Skin of body (tissue), 2 donors: Measurements from ENCODE around the gene ERG. TPM values are rescaled to one million over a fixed set of nuclear protein-coding genes. Genes with fewer than 3 reads are reported as not detected.

Experiments used
- DNase-seq: peaks from one replicate; lab custom pipeline; 2025; lab: John Stamatoyannopoulos, UW
- total RNA-seq: library from RNA; depleted of rRNA; stranded (reverse); fragments of >200 nt; gene quantifications from one replicate; pipeline ENCODE4 v1.2.3, GENCODE V29; 2014

ERG gene
- total RNA-seq, 1 donor from 2014 or later = 11.9 TPM

DNA sequence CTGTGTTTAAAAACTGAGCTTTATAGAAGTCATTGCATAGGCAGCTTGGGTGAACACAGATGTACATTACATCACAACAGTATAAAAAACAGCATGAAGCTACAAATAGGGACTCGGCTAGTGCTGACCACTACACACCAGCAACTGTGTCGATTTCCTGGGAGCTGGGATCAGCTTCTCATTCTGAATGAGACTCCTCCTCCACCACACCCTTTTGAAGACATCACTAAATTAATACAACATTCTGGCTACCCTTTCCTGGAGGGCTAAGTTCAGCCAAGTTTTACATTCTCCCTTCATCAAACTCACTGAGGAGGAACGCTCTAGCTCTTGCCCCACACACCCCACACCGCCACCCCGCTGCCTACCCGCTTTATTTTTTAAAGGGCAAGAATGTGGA, 102.7 kb downstream of the ERG start:
- no peak for DNase-seq

- peak; percentile 79 for DNase-seq
Measured at GRCh38 chr21:38392661-38393060, 105.6 kb downstream of the ERG start.

DNA sequence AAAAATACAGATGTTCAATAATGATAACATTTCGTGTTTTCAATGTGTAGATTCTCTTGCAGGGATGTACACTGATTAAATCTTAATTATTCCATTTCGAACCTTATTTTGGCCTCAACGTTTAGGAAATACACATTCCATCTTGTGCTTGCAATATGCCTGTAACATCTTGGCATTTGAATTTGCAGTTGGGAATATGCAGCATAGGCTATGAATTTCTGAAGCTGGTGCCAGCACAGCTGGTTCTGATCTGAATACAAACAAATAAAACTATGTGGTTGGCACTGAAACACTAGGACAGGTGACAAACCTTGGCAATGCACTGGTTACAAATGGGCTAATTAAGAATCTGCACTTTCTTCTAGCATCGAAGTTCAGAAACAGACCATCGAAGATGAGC, 108.4 kb downstream of the ERG start:
- DNase-seq = peak; percentile 33

- no peak for DNase-seq
Measured at GRCh38 chr21:38389354-38389676, 109.0 kb downstream of the ERG start.

DNA sequence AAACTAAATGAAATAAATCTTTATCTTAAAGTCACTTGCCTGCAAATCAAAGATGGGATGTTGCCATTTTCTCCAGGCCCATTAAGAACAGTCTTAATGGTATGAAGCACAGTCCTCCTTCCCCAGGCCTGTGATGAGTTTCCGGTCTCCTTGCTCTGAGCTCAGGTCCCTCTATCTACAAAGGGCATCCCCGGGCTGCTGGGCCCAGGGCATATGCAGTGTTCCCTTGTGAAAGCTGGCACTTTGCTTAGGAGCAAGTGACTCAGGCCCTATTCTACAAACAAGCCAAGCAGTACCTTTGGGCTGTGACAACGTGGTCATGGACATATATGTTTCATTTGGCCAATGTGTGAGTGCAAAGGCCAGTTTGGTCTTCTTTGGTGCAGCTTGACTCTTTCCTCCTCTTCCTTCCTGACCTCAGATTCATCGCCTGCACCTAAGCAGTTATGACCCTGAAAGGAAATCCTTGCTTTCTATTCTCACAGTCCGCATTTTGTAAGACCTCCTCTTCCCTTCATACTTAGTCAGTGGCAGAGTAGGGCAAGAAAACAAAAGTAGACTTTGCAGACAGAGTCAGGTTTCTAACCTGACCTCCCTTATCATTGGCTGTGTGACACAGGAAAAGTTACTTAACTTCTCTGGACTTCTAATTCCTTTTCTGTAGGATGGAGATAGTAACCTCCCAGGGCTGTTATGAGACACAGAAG, 109.5 kb downstream of the ERG start:
- DNase-seq = no peak

DNA sequence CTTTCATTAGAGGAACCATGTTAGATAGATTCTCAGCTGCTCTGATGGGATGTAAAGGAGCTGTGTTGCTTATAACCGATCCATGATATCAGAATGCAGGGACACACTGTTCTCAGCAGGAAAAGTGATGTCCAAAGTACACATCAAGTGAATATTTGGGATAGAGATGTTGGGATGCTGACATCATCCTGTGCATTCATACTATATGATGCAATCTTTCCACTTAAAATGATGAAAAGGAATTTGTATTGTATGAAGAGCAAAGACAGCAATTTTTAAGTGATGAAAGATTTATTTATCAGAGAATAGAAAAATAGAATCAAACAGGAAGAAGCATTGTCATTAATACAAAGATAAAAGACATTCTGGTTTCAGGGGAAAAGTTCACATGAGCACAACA, 110.1 kb downstream of the ERG start:
- peak; percentile 70 for DNase-seq

DNA sequence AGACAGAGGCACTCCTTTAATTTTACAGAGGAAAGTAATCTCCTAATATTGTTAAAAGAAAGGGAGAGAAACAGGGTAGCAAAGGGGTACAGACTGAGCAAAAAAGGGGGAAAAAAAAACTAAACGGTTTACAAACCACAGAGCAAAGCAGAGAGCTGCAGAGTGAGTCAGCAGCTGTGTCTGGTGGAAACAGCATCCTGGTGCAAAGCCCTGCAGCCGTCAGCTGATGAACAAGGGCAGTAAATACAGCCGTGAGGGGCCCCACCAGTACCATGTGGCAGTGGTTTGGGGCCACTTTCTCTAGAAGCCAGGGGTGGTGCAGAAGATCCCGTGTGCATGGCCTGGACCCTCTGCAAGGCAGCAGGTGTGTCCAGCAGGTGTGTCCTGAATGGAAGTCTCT, 111.3 kb downstream of the ERG start:
- DNase-seq = no peak

DNA sequence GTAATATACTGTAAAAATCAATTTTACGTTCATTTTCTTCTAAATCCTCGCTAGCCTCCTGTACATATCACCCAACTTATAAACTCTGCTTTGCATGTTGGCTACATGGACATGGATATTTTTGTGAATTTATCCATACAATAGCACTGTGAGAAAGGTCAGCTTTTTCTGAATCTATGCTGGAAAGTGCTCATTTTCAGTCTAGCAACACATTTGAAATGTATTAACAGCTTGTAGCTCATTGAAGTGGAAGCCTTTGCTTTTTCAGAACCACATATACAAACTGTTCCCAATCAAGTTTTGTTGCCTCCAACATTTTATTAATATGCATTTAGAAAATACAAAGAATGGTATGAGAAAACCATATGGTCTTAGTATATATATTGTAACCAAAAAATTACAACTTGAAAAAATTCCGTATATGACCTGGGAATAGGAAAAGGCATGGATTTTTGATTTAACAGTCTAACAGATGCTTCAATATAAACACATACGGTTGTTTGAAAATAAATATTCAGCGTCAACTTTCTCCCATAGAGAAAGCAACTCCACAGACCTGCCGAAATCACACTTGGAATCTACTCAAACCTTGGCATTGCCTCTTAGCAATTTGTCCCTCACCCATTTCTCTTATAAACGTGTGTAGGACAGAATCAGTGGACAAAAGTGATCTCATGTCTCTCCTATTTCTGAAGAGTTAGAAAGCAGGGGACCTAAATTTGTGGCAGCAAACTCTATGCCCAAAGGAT, 112.7 kb downstream of the ERG start:
- peak; percentile 25 for DNase-seq

- peak; percentile 68 for DNase-seq
Measured at GRCh38 chr21:38384675-38385426, 113.4 kb downstream of the ERG start.

GRCh38 chr21:38384238-38384560, 114.1 kb downstream of the ERG start:
- DNase-seq = no peak

GRCh38 chr21:38383411-38384237, 114.7 kb downstream of the ERG start:
- no peak for DNase-seq

GRCh38 chr21:38380481-38381137, 117.7 kb downstream of the ERG start:
- peak; percentile 81 for DNase-seq

DNA sequence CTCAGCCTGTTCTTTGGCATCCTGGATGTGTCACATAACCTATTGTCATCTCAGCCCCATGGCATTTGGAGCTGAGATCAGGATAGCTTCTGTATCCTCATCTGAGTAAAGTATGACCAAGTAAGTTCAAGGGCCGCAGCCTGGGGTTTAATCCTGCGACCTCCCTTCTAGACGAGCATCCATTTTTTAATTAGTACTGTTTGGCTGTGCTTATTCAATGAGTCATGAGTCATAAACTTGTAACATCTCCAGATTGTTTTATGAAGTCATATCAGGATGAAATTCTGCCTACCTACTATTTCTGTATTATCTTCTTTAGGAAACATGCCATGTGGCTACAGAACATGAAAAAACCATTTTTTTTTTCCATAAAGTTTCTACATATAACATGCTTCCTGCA, 119.1 kb downstream of the ERG start:
- DNase-seq = no peak

GRCh38 chr21:38377165-38378088, 120.8 kb downstream of the ERG start:
- no peak for DNase-seq

GRCh38 chr21:38376693-38377092, 121.6 kb downstream of the ERG start:
- DNase-seq = no peak

DNA sequence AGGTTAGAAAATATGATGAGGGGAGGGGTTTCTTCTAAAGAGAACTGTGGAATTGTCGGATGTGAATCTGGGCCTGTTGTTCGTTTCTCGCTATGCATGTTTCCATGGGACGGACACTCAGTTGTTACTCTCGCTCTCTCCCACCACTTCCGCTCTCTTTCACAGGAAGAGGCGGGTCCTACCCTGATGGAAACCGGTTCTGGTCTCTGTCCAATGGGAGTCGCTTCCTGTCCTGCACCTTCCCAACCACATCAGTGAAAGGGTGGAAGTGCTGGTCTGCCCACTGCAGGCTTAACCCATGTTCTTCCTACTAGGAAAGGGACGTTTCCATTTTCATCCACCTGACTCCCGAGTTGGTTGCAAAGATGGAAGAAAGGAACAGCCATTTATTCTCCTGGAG, 122.0 kb downstream of the ERG start:
- DNase-seq = no peak

- no peak for DNase-seq
Measured at GRCh38 chr21:38367646-38368045, 130.6 kb downstream of the ERG start.

DNA sequence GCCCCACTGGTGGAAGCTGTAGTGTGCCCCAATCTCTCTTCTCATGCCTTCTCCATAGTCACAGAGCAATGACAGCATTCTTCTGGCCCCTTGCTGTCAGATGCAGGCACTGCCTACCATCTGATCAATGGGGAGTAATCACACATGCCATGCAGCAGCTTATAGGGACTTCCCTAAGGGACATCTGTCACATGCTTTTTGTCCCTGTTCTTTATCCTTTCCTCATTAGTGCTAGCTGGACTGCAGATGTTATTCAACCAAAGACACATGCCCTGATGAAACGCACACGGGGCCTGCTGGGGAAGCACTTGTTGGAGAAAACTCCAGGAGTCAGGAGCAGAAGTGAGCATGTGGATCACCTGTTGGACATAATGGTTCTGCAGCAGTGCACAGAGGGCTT, 132.8 kb downstream of the ERG start:
- no peak for DNase-seq

DNA sequence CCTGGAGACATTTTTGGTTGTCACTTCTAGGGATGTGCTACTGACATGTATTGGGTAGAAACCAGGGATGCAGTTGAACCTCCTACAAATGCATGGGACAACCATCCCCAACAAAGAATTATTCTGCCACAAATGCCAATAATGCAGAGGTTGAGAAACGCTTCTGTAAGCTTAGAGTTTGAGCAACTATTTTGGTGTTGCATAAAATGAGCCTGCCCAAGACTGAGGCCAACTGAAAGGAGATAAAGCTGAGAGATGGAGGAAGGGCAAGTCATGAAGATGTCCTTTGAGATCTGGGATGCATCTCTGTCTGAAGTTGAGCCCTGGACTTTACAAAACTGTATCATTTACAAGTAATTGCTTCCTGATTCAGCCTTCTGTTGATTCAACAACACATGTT, 134.6 kb downstream of the ERG start:
- DNase-seq = no peak

GRCh38 chr21:38361324-38361723, 137.0 kb downstream of the ERG start:
- DNase-seq = no peak
